Psoas muscle (tissue), 8 donors: Measurements from ENCODE around the gene KAT2B. TPM values are rescaled to one million over a fixed set of nuclear protein-coding genes. Genes with fewer than 3 reads are reported as not detected.

Source experiments
- ATAC-seq, 4 donors: fragments of 200-7000 bp; cut with Tn5 transposase; one replicate each; pipeline ENCODE4 v1.9.1; 2020; ENCODE audit warnings: moderate library complexity in 3 of 4, mild to moderate bottlenecking in 2 of 4
- DNase-seq, 2 donors: peaks; one replicate each; pipeline ENCODE4 v3.0.0-alpha.2; 2020
- H3K27ac ChIP-seq: fragments of 200-600 bp; one replicate; pipeline ENCODE4 v1.8.0; 2022
- H3K27me3 ChIP-seq, 3 donors: fragments of 200-600 bp in 1 of 3; one replicate each; pipeline versions ENCODE4 v1.6.1 to v1.8.0; 2013 to 2022; ENCODE audit warnings: low read length in 2 of 3, mild to moderate bottlenecking in 2 of 3, moderate library complexity in 1 of 3; ENCODE audit not compliant: insufficient read depth in 3 of 3
- H3K36me3 ChIP-seq, 2 donors: fragments of 200-600 bp in 1 of 2; one replicate each; pipeline versions ENCODE4 v1.6.1 to v1.8.0; 2013 to 2022; ENCODE audit warnings: low read depth in 1 of 2, mild to moderate bottlenecking in 1 of 2, moderate library complexity in 1 of 2; ENCODE audit not compliant: insufficient read depth in 1 of 2
- H3K4me1 ChIP-seq: fragments of 200-600 bp; one replicate; pipeline ENCODE4 v1.8.0; 2022
- H3K4me3 ChIP-seq: fragments of 200-600 bp; one replicate; pipeline ENCODE4 v1.8.0; 2022; ENCODE audit warnings: mild to moderate bottlenecking
- H3K9me3 ChIP-seq: fragments of 200-600 bp; one replicate; pipeline ENCODE4 v1.8.0; 2022
- CTCF ChIP-seq: fragments of 200-600 bp; IDR thresholded peaks from one replicate; pipeline ENCODE4 v1.8.0; 2022; ENCODE audit warnings: antibody characterized with exemption
- WGBS, 3 donors: extraction: QIAGEN DNeasy Blood & Tissue Kit; methylation state at CpG; one replicate each; pipeline versions ENCODE4 v1.1.6 to v1.1.7; 2013; 5-methylcytosine and 5-hydroxymethylcytosine counted together
- intact Hi-C, 2 donors: fragments of 100-400 bp; cut with DNase I; formaldehyde crosslinking; loops; one replicate each; pipeline versions ENCODE4 v1.11.0 to v1.14.2; 2022
- polyA plus RNA-seq, 3 donors: library from polyadenylated mRNA; stranded (reverse); fragments of 200-250 nt; gene quantifications; one replicate each; pipeline ENCODE4 v1.2.3, GENCODE V29; 2013
- total RNA-seq, 4 donors: library from RNA; stranded (reverse); fragmentation: NEBNext Ultra II Directional in 2 of 4; extraction: Animal tissue kit (Norgen Biotek cat#: 25700) in 2 of 4; gene quantifications; one replicate each; pipeline versions ENCODE4 v1.2.1 to v1.2.4, GENCODE V29; 2021 to 2023
- donor health status: healthy with polysubstance abuse.
- donor health status: DM: no; HTN: no; CAD: no; lungs with moderate emphysema.
- donor health status: Bipolar disorder and iron deficiency.
- donor health status: healthy.
- donor health status: DM: yes; HTN: yes; CAD: no.
- donor health status: DM: no; HTN: no; CAD: no.
- donor health status: DM: no; HTN: no; CAD: no.
- donor health status: DM: yes; HTN: yes; CAD: no.

KAT2B gene
- total and polyA plus RNA-seq, 7 donors, result 10.8 to 62.2 (median 28.3) TPM

DNA sequence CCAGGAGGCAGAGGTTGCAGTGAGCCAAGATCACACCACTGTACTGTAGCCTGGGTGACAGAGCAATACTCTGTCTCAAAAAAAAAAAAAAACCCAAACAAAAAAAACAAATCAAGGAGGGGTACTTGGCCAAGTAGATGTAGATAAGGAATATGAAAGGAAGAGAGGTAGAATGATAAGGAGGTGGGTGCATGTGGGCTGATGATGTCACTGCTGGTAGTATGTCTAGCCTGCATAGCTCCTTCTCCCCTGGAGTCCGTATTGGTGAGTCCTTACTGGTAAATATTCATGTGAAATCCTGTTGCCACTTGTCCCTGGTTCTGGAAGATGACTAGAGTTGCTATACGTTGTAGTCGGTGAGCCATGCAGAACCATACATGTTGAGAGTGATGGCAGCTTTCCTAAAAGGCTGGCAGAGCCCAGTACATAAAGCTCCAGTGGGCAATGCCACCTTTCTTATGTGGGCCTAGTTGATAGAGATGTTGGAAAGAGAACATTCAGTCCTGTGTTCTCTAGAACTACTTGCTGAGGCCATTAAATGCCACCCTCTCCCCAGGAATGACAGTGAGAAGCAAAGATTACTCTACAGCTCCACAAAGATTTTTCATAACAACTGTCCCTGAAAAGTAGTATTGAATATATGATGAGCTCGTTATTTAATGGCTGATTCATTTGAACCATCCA lies 11.0 kb downstream of the KAT2B start:
- no peak for TF ChIP-seq CTCF
- no peak overlapping the region for H3K4me3 ChIP-seq
- H3K36me3 ChIP-seq, result no peaks in the 10 kb centered on the region
- no peaks in the 10 kb centered on the region for H3K27me3 ChIP-seq
- H3K27ac ChIP-seq, result no peak overlapping the region
- DNase-seq (no peak), ATAC-seq (no peak)
- WGBS, 3 donors, result 87 to 97% (median 92%) methylated on average over 4 of the region's 4 CpGs
- intact Hi-C loops, result no loop called here
- H3K4me1 ChIP-seq, result peaks cover 32% of the 10 kb centered on the region
- H3K9me3 ChIP-seq, result no peaks in the 10 kb centered on the region

DNA sequence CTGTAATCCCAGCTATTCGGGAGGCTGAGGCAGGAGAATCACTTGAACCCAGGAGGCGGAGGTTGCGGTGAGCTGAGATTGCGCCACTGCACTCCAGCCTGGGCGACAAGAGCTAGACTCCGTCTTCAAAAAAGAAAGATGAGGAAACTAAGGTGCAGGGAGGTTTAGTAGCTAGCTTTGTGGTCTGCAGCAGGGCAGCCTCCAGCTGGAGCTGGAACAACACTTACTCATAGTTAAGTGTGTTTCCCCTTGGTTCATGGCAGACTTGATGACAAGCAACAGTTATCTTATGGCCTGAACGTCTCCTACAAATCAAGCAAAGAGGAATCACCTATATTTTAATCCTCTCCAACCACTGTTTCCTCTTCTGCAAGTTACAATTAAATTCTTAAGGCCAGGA lies 12.6 kb downstream of the KAT2B start:
- no peaks in the 10 kb centered on the region for H3K36me3 ChIP-seq
- WGBS, 3 donors, result 93 to 97% (median 96%) methylated on average over 7 of the region's 7 CpGs
- intact Hi-C loops, result no loop called here
- DNase-seq (no peak), ATAC-seq (no peak)
- H3K9me3 ChIP-seq, result no peaks in the 10 kb centered on the region
- H3K27me3 ChIP-seq, result no peaks in the 10 kb centered on the region
- TF ChIP-seq CTCF, result no peak
- peaks cover 44% of the 10 kb centered on the region for H3K4me1 ChIP-seq
- H3K4me3 ChIP-seq, result no peak overlapping the region
- H3K27ac ChIP-seq, result no peak overlapping the region

GRCh38 chr3:20054549-20054987 lies 14.3 kb downstream of the KAT2B start:
- H3K27ac ChIP-seq, result peak overlapping the region; percentile 84
- H3K4me3 ChIP-seq, result no peak overlapping the region
- H3K9me3 ChIP-seq, result no peaks in the 10 kb centered on the region
- peaks cover 46% of the 10 kb centered on the region for H3K4me1 ChIP-seq
- peak; percentile 41 to 64 for DNase-seq
- ATAC-seq, result peak; percentile 94 to 97 (median 95)
- intact Hi-C loops, result no loop called here
- H3K27me3 ChIP-seq, result no peaks in the 10 kb centered on the region
- WGBS, 3 donors, result 16 to 26% (median 17%) methylated on average over 4 of the region's 4 CpGs
- H3K36me3 ChIP-seq, result no peaks in the 10 kb centered on the region
- TF ChIP-seq CTCF, result no peak

- no peak for DNase-seq
- peak overlapping the region; percentile 84 for H3K27ac ChIP-seq
- no peak overlapping the region for H3K4me3 ChIP-seq
- peaks cover 46% of the 10 kb centered on the region for H3K4me1 ChIP-seq
- H3K36me3 ChIP-seq, result no peaks in the 10 kb centered on the region
- no peak for TF ChIP-seq CTCF
- ATAC-seq, result peak in 3 of 4 donors; percentile 12 to 18 (median 13)
- intact Hi-C loops, result no loop called here
- 31 to 42% (median 33%) methylated on average over 10 of the region's 10 CpGs for WGBS, 3 donors
- no peaks in the 10 kb centered on the region for H3K27me3 ChIP-seq
- H3K9me3 ChIP-seq, result no peaks in the 10 kb centered on the region
Observed at GRCh38 chr3:20055020-20055775, 15.0 kb downstream of the KAT2B start.
